Liver (tissue), 3 donors: ENCODE results near the gene GXYLT2.

Source experiments
- CTCF ChIP-seq: fragments of 150-350 bp; IDR thresholded peaks from 2 replicates; pipeline ENCODE4 v1.5.1; 2017; ENCODE audit warnings: improper control_type of control experiment, low read depth, low read length; ENCODE audit not compliant: missing input control
- EGR1 ChIP-seq, 2 donors: IDR thresholded peaks; 2 replicates each; pipeline ENCODE4 v1.6.1; 2016 to 2018; ENCODE audit warnings: antibody characterized with exemption in 2 of 2, low read depth in 2 of 2
- RAD21 ChIP-seq, 2 donors: IDR thresholded peaks; 2 replicates each; pipeline ENCODE4 v1.6.1; 2016; ENCODE audit warnings: antibody characterized with exemption in 2 of 2, mild to moderate bottlenecking in 2 of 2
- donor health status: healthy.
- donor health status: healthy.

- TF ChIP-seq CTCF (no peak), EGR1 (IDR thresholded peaks at IDR 0.05; ENCODE audit: low read depth in 2 of 2) (no peak), RAD21 (IDR thresholded peaks at IDR 0.05) (no peak)
These were observed 522 bp upstream of the GXYLT2 start for GRCh38 chr3:72887343-72887704.
